ENCODE results near the gene RAD23B. TPM values are rescaled to one million over a fixed set of nuclear protein-coding genes. Genes with fewer than 3 reads are reported as not detected.
"Not testable (repeated sequence)": the region's sequence is repeated elsewhere in the genome, so short reads cannot be mapped to it uniquely, and the experiment has no call there.

The RAD23B gene
- total RNA-seq, 1 donor from 2014 or later = 113 TPM

DNA sequence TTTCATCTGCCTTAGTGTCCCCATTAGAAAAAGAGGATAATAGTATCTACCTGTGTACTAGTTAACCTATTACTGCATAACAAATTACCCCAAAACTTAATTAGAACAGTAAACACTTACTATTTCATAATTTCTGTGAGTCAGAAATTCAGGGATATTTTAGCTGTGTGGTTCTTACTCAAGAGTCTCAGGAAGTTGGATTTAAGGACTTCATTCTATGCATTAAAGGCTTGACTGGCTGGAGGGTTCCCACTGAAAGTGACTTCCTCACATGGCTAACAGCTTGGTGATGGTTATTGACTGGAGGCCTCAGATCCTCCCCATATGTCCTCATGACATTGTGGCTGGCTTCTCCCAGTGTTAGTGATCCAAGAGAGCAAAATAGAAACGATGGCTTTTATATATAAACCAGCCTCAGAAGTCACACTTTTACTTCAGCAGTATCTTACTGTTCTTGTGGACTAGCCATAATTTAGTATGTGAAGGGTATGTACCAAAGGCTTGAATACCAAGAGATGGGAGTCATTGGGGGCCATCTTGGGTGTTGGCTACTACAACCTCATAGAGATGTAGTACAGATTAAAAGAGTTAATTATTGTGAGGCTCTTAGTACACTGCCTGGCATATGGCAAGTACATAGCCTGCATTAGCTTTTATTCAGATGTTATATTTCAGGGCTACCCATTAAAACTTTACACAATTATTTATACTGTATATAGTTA, 9.9 kb downstream of the RAD23B start:
- no peak for DNase-seq (ENCODE audit: low spot score)

DNA sequence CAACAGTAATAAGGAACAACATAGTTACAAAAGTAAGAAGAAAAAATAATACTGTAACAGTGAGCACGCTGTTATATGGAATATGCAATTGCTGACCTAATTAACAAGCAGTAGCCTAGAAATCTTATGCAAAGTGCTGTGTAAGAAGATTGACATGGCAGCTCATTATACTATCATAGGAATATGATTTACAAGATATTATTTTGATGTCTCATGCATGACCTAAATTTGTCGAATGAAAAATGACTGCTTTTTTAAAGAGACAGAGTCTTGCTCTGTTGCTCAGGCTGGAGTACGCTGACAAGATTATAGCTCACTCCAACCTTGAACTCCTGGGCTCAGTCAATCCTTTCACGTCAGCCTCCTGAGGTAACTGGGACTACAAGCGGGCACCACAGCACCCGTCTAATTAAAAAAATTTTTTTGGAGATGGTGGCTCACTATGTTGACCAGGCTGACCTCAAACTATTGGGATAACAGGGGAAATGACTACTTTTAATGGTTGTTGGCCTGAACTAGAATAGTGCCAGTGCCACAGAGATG, 10.5 kb downstream of the RAD23B start:
- no peak for DNase-seq (ENCODE audit: low spot score)

DNA sequence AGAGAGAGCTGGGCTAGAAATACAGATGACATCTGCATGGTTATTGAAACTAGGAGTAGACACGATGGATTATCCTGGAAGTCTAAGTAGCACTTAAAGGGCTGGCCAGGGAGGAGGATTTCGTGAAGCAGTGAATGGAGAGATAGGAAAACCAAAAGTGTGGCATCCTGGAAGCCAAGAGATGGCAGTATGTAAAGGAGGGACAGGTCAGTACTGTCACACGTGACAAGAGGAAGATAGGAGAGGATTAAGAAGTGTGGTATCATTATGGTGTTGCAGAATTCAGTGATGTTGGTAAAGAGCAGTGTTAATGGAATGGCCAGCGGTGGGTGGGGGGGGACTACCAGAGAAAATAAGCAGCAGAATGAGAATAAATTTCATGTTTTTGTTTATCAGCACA, 11.7 kb downstream of the RAD23B start:
- no peak for DNase-seq (ENCODE audit: low spot score)

DNA sequence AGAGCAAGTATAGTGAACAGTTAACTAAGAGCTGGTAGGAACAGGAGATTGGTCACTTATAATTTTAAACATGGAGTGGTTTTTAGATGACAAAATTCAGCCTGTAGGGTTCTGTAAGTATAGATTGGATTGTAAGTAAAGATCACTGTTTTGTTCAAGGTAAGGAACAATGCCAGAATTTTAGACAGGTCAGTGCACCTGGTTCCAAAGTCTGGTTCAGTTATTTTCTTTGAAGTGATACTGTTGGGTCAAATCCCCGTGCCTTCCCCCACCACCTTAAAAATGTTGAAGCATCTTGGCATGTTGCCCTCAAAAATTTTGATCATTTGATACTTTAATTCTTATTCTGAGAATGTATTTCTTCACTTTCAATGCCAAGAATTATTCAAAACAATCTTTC, 12.9 kb downstream of the RAD23B start:
- DNase-seq (ENCODE audit: low spot score) = no peak

DNA sequence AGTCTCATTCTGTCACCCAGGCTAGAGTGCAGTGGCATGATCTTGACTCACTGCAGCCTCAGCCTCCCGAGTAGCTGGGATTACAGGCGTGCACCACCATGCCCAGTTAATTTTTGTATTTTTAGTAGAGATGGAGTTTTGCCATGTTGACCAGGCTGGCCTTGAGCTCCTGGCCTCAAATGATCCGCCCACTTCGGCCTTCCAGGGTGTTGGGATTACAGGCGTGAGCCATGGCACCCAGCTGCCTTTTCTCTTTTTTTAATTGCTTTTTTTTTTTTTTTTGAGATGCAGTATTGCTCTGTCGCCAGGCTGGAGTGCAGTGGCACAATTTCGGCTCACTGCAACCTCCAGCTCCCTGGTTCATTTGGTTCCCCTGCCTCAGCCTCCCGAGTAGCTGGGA, 13.5 kb downstream of the RAD23B start:
- DNase-seq (ENCODE audit: low spot score) = not testable (repeated sequence)

DNA sequence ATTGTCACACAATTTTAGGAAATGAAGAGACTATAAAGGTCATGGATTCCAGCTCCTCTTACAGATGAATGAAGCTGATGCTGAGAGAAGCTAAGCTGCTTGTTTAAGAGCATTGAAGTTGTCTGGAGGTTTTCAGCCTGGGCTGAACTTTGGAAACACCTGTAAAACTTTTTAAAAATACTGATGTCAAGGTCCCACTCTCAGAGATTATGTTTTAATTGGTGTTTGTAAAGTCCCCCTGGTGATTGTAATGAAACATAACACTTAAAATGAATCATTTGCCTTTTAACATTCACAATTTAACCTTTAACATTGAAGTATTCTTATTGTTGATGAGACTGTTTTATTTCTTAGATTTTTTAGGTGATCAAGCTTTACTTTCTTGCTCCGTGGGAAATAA, 16.4 kb downstream of the RAD23B start:
- no peak for DNase-seq (ENCODE audit: low spot score)

DNA sequence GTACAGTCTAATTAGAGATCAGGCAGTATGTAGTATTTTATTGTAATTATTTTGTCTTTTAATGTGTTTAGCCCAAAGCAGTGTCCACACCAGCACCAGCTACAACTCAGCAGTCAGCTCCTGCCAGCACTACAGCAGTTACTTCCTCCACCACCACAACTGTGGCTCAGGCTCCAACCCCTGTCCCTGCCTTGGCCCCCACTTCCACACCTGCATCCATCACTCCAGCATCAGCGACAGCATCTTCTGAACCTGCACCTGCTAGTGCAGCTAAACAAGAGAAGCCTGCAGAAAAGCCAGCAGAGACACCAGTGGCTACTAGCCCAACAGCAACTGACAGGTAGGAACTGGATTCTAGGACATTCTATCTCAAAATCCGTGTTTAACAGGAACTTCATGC, 23.2 kb downstream of the RAD23B start:
- no peak for DNase-seq (ENCODE audit: low spot score)

DNA sequence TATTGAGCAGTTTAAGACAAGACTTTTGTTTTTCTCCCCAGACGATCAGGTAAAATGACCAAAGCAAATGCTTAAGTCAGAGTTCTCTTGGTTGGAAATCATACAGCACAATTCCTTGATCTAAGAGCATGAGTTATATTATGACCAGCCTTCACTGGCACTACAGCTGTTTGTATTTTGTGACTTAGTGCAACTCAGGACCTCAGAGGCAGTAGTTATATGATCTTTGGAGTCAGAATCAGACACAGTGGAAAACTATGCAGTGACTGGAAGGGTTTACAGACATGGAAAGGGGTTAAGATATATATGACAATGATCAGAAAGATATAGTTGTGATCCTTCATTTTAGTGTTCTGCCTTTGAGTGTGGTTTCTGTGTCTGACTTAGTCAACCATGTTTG, 24.3 kb downstream of the RAD23B start:
- DNase-seq (ENCODE audit: low spot score) = no peak

DNA sequence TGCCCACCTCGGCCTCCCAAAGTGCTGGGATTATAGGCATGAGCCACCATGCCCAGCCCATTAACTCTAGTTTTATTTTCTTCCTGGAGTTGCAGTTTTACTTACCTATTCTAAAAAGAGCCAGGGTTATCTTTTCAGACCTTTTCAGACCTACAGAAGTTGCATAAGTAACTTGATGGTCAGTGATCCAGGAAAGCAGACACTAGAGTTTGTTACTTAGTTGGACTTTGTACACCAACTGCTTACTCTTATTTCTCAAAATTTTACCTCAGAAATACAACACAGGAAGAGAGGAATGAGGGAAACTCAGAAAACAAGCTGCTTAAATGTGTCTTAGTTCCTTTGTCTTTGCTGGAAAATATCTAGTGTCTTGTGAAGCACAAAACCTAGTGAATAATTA, 25.4 kb downstream of the RAD23B start:
- no peak for DNase-seq (ENCODE audit: low spot score)

DNA sequence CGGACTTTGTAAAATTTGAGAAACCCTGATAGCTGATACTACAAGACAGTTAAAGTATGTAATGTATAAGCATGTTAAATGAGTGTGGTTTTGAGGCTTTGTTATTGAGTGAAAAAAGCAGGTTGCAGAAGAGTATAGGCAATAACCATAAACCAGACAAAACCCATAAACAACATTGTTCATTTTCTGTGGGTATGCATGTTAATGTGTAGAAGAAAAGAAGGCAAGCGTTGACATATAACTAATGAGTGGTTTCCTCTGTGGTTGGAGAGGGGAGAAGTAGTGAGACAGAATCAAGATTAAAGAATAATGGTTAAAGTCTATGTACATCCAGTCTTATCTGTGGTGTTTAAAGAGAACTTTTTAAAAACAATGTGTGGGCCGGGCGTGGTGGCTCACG, 26.2 kb downstream of the RAD23B start:
- DNase-seq (ENCODE audit: low spot score) = no peak

DNA sequence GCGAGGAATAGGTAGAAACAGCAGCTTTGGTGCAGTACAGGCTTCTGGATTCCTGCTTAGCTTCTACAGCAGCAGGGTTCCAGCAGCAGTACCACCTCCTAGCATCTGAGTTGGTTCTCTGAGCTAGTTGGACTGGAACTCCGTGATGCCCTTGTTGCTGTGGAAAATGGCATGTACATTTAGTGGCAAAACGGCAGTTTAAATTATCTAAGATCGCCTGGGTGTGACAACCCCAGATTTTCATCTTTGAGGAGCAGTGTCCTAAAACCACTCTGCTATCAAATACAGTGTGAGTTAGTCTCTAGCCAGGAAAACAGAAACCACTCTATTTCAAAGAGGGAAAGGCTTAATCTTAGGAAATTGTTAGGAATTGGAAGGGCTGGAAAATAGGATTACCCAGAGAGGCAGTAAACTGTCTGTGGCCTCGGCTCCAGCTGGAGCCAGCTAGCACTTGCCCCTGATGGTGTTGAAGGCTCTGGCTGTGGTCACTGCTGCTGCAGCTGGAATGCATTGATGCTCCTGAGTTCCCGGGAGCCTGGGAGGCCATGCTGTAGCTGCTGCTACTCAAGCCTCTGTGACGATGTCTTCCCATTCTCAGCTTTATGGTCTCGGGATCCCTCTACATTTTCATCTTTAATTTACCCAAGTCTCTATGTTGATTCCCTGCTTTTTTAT, 29.4 kb downstream of the RAD23B start:
- DNase-seq (ENCODE audit: low spot score) = no peak

DNA sequence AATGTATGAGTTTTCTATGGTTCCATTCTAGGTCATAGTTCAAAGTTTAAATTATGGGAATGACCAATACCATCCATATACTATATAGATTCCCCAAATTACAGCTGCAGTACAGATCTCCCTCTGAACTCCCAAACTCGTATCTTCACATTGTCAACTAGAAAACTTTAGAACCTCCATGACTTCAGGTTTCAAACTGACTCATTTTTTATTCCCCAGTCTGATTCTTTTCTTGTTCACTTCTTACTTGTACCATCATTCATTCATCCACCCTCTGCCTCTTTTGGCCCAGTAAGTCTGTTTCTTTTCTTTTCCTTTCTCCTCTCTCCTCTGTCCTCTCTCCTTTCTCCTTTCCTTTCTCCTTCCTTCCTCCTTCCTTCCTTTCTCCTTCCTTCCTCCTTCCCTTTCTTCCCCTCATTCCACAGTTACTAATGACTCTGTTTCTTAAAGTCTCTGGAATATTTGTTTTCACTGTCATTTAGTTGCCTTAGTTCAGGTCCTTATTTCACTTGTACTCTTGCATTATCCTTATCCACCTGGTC, 30.5 kb downstream of the RAD23B start:
- DNase-seq (ENCODE audit: low spot score) = no peak

DNA sequence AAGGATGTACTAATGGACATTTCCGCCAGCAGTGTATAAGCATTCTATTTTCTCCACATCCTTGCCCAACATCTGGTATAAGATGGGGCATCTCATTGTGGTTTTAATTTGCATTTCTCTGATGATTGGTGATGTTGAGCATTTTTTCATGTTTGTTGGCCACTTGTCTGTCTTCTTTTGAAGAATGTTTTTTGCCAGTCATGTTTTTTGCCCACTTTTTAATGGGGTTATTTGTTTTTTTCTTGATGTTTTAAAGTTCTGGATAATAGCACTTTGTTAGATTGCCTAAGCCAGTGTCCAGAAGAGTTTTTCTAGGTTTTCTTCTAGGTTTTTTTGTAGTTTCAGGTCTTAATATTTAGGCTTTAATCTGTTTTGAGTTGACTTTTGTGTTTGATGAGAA, 31.7 kb downstream of the RAD23B start:
- DNase-seq (ENCODE audit: low spot score) = no peak

DNA sequence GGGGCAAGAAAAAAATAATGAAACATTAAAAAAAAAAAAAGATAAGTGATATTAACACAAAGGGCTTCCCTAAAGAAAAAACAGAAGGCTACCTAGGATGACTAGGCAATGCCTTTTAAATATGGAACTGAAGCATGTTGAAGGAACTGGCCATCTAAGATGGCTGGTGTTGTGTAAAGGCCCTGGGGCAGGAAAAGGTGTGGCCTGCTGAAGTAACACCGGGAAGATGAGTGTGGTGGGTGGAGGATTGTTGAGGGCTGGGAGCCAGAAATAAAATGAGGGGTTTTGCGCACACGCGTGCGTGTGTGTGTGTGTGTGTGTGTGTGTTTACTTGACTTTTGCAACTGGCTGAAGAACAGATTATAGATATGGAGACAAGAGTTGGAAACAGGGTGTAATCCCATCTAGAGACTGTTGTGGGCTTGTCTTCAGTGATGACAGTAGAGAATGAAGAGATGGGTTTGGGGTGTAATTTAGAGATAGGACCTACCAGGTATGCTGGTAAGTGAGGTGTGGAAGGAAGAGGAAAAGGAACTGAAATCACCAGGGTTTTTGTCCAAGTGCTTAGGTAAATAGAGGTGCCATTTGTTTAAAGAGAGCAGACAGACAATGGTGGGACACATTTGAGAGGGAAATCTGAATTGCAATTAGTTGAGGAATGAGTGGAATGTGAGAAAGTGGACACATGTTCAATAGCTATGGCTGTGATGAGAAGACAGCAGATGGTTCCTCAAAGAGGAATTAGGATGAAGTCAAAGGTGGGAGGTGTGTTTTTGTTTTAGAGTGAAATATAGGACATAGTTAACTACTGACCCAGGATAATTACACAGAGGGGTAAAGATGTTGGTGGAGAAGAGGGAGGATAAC, 33.9 kb downstream of the RAD23B start:
- no peak for DNase-seq (ENCODE audit: low spot score)

DNA sequence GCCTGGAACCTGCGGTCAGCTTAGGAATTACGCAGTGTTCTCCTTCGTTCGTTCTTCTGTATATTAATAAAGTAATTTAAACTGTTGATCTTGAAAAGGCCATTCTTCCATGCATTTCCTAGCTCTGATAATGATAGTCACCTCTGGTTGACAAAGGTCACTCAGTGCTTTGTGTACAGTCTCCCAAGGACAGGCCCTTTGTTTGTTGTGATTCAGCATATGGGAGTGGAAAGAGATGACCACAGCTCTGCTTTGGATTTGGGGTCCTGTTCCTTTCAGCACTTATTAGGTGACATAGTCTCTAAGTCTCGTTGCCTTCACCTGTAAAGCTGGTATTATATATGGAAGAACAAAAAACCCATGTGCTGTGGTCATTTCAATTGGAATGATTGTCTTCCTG, 39.6 kb downstream of the RAD23B start:
- DNase-seq (ENCODE audit: low spot score) = no peak

DNA sequence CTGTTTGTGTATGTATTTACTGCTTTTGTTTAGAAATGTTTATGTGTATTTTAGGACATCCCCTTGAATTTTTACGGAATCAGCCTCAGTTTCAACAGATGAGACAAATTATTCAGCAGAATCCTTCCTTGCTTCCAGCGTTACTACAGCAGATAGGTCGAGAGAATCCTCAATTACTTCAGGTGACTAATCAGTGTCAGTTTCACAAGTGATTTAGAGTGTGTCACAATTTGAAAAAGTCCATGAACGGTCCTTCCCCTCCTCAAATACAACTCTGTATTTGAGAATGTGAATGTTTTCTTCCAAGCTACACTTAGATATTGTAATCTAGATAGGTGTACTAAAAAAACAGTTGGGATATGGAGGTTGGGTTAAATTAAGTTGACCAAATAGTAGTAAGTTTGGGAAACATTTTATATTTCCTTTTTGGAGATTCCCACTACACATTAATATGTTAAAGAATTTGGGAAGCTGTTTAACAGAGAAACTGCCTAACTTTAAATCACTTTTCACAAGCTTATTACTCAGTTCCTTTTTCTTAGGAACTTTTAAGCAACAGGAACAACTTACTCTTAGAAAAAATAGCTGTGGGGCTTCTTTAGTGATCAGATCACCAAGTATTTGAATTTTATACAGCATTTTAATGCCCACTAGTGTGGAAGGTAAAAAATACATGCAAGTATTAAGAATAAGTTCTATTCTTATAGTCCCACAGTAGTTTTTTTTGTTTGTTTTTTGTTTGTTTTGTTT, 40.9 kb downstream of the RAD23B start:
- no peak for DNase-seq (ENCODE audit: low spot score)

DNA sequence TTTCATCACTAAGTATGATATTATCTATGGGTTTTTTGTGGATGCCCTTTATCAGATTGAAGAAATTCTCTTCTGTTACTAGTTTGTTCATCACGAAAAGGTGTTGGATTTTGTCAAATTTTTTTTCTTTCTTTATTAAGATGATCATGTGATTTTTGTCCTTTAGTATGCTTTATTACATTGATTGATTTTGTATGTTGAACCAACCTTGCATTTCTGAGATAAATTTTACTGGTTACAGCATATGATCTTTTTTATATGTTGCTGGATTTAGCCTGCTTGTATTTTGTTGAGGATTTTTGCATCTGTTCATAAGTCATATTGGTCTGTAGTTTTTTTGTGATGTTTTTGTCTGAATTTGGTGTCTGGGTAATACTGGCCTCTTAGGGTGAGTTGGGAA, 42.8 kb downstream of the RAD23B start:
- DNase-seq (ENCODE audit: low spot score) = no peak

DNA sequence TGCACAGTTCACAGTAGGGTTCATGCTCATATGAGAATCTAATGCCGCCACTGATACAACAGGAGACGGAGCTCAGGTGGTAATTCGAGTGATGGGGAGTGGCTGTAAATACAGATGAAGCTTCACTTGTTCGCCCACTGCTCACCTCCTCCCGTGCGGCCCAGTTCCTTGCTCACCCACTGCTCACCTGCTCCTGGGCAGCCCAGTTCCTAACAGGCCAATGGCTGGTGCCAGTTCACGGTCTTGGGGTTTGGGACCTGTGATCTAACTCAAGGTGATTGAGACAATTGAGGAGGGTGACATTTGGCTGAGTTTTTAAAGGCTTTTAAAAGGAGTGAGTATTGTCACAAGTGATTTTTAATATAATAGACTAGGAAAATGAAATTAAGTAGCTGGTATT, 45.4 kb downstream of the RAD23B start:
- no peak for DNase-seq (ENCODE audit: low spot score)

DNA sequence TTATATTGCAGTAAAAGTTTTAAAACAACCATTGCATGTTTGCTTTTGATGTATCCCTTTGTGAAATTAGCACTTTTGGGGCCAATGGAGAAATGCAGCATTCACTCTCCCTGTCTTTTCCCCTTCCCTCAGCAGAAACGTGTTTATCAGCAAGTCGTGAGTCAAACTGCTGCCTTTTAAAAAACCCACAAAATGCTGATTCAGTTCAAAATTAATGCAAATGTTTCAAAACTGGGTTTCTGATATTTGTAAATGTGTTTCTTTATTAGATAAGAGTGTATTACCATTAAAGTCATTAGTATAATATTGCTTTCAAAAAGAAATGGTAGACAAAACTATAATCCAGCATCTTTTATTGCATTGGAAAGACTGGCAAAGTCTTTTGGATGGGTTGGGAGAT, 47.3 kb downstream of the RAD23B start:
- DNase-seq (ENCODE audit: low spot score) = no peak

DNA sequence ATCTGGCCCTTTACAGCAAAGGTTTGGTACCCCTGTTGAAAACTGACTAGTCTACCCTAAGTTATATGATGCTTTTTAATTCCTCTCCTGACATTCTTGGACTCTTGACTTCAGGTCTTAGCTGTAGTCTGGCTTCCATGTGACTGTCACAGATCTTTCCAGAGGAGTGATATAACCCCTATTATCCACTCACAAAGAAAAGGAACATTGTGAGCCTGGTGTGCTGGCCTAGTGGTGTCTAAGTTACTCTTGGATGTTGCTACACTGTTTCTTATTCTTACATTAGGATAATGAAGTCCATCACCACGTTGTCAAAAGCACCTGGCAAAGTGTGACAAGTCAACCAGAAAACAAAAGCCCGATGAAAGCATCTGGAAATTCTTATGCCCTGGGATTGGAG, 49.8 kb downstream of the RAD23B start:
- DNase-seq (ENCODE audit: low spot score) = no peak

DNA sequence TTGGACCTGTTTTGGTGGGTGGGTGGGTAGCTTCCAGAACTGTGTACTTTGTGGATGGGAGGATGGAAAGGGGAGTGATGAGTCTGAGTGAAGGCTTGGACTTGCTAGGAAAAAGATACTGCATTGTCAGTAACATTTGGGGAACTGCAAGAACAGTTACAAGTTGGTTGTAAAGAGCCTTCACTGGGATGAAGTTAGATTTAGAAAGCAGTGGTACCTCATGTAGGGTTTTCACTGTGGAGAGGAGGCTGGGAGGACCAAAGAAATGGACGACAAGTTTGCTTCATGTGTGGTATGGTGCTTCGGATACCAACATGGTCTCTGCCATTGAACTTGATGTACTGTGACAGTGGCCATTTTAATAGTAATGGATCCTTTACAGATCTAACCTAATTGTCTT, 50.3 kb downstream of the RAD23B start:
- DNase-seq (ENCODE audit: low spot score) = no peak

Measured in umbilical cord (tissue), 2 donors.